SU-DHL-6 (cell line): ENCODE results near the gene TRPM1.
"Not testable (repeated sequence)": the region's sequence is repeated elsewhere in the genome, so short reads cannot be mapped to it uniquely, and the experiment has no call there.

Source experiments
- CTCF ChIP-seq: fragments of 200-600 bp; sonication (generic); IDR thresholded peaks from one replicate; pipeline ENCODE4 v1.5.1; 2017; ENCODE audit warnings: antibody characterized with exemption, mild to moderate bottlenecking, low read length, moderate library complexity; ENCODE audit not compliant: insufficient read depth, poor library complexity, severe bottlenecking
- EZH2phosphoT487 ChIP-seq: fragments of 200-600 bp; sonication (generic), shearing (Covaris generic); conservative IDR thresholded peaks from 2 replicates; pipeline ENCODE4 v1.6.1; 2018; ENCODE audit warnings: mild to moderate bottlenecking, antibody characterized with exemption, low read length, moderate library complexity, mixed read lengths

GRCh38 chr15:31088041-31088440, 13.5 kb downstream of the TRPM1 start:
- TF ChIP-seq CTCF, EZH2phosphoT487: not testable (repeated sequence)
